Activated T-cell treated with anti-CD3 and anti-CD28 coated beads, Interleukin-2, amount 50 U/mL, for 4 hours (primary cell): ENCODE results near the gene DCXR. TPM values are rescaled to one million over a fixed set of nuclear protein-coding genes. Genes with fewer than 3 reads are reported as not detected.

Experiments used
- ATAC-seq, 2 donors: fragments of 200-7000 bp; cut with Tn5 transposase; one replicate each; pipeline ENCODE4 v1.10.0; 2021
- DNase-seq: peaks from one replicate; pipeline ENCODE4 v3.0.0-alpha.2; 2020
- H3K27me3 Mint-ChIP-seq: one replicate; pipeline ENCODE4 v1.8.0; 2021; ENCODE audit warnings: low read depth, mixed read lengths
- H3K36me3 Mint-ChIP-seq: one replicate; pipeline ENCODE4 v1.8.0; 2022; ENCODE audit warnings: mixed read lengths; ENCODE audit not compliant: insufficient read depth
- H3K4me1 Mint-ChIP-seq: one replicate; pipeline ENCODE4 v1.8.0; 2021; ENCODE audit warnings: low read depth, mixed read lengths
- H3K4me3 Mint-ChIP-seq: one replicate; pipeline ENCODE4 v1.8.0; 2021; ENCODE audit warnings: mild to moderate bottlenecking, moderate library complexity, mixed read lengths
- H3K9me3 Mint-ChIP-seq: one replicate; pipeline ENCODE4 v1.8.0; 2021; ENCODE audit warnings: mixed read lengths
- total RNA-seq, 3 donors: library from RNA; stranded (reverse); gene quantifications; one replicate each; pipeline ENCODE4 v1.2.1, GENCODE V29; 2021

Gene DCXR
- total RNA-seq, 3 donors from 2014 or later = 74.2 to 88.6 (median 76.9) TPM

- Mint-ChIP-seq H3K9me3 (no peaks in the 10 kb centered on the region), H3K4me3 (no peak overlapping the region), H3K27me3 (no peaks in the 10 kb centered on the region), H3K36me3 (no peaks in the 10 kb centered on the region), H3K4me1 (peaks cover 17% of the 10 kb centered on the region)
- ATAC-seq (no peak), DNase-seq (no peak)
Measured at GRCh38 chr17:82020572-82021106, 16.9 kb downstream of the DCXR start.

GRCh38 chr17:82019690-82020571 is 17.6 kb downstream of the DCXR start:
- H3K9me3 Mint-ChIP-seq = no peaks in the 10 kb centered on the region
- H3K4me3 Mint-ChIP-seq = peak overlapping the region; percentile 38
- no peaks in the 10 kb centered on the region for H3K27me3 Mint-ChIP-seq
- peaks cover 17% of the 10 kb centered on the region for H3K4me1 Mint-ChIP-seq
- no peaks in the 10 kb centered on the region for H3K36me3 Mint-ChIP-seq
- no peak for ATAC-seq
- DNase-seq = peak; percentile 58

DNA sequence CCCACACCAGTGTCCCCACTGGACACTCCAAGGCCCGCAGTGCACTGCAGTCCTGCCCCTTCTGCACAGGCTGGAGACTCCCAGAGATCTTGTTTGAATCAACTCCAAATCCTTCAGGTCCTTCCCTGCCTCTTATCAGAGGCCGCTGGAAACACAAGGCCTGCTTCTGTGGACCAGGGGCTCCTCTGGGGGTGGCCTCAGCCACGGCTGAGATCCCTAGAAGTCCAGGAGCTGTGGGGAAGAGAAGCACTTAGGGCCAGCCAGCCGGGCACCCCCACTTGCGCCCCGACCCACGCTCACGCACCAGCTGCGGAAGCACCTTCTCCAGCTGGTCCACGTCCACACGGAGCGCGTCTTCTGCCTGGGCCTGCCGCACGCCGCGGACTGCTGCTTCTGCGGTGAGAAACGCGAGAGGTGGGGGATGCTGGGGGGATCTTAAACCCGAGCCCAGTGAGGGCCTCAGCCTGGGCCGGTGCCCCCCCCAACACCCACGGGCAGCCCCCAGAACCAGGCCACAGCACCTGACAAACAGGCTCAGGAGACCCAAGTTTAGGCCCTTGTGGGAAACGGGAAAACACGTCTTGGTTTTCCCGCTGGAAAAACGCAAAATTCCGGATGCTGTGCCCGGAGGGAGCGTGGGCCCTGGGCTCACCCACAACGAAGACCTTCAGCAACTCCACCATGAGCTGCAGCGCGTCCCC is 18.4 kb downstream of the DCXR start:
- no peak overlapping the region for H3K4me3 Mint-ChIP-seq
- H3K27me3 Mint-ChIP-seq = no peaks in the 10 kb centered on the region
- H3K9me3 Mint-ChIP-seq = no peaks in the 10 kb centered on the region
- ATAC-seq (no peak), DNase-seq (no peak)
- no peaks in the 10 kb centered on the region for H3K36me3 Mint-ChIP-seq
- H3K4me1 Mint-ChIP-seq = peaks cover 15% of the 10 kb centered on the region

- Mint-ChIP-seq H3K4me3 (no peak overlapping the region), H3K4me1 (peaks cover 10% of the 10 kb centered on the region), H3K36me3 (no peaks in the 10 kb centered on the region), H3K27me3 (no peaks in the 10 kb centered on the region), H3K9me3 (no peaks in the 10 kb centered on the region)
- DNase-seq (no peak), ATAC-seq (no peak)
Measured at GRCh38 chr17:82018152-82018988, 19.1 kb downstream of the DCXR start.

DNA sequence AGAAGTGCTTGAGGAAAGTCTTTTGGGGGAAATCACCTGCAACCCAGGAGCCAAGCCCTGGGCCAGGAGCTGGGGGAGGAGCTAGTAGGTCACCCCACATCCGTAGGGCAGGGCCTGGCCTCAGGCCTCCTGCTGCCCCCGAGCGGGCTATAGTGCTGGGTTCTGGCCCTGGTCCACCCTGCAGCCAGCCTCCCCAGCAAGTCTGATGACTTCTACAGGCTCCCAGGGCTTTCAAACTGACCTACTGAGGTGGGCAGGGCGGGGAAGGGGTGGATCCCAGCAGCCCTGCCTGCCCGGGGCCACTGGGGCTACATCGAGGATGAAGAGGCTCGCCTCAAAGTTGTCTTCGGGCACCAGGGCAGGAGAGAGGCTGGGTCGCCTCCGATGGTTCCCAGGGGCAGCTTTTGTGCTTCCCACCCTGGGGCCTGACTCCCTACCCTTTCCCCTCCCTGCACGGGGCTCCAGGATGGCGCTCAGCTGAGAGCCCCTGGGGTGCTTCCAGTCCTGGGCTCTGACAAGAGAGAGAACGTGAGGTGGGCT is 19.8 kb downstream of the DCXR start:
- Mint-ChIP-seq H3K4me3 (no peak overlapping the region), H3K9me3 (no peaks in the 10 kb centered on the region), H3K27me3 (no peaks in the 10 kb centered on the region), H3K4me1 (peaks cover 10% of the 10 kb centered on the region), H3K36me3 (no peaks in the 10 kb centered on the region)
- DNase-seq (no peak), ATAC-seq (no peak)

- Mint-ChIP-seq H3K36me3 (no peaks in the 10 kb centered on the region), H3K9me3 (no peaks in the 10 kb centered on the region), H3K27me3 (no peaks in the 10 kb centered on the region), H3K4me1 (peaks cover 10% of the 10 kb centered on the region), H3K4me3 (no peak overlapping the region)
- ATAC-seq (no peak), DNase-seq (no peak)
Measured at GRCh38 chr17:82016875-82017459, 20.5 kb downstream of the DCXR start.

- H3K4me1 Mint-ChIP-seq = peaks cover 4% of the 10 kb centered on the region
- ATAC-seq = no peak
- no peaks in the 10 kb centered on the region for H3K9me3 Mint-ChIP-seq
- no peaks in the 10 kb centered on the region for H3K36me3 Mint-ChIP-seq
- H3K27me3 Mint-ChIP-seq = no peaks in the 10 kb centered on the region
- no peak for DNase-seq
- no peak overlapping the region for H3K4me3 Mint-ChIP-seq
Measured at GRCh38 chr17:82016061-82016874, 21.2 kb downstream of the DCXR start.

DNA sequence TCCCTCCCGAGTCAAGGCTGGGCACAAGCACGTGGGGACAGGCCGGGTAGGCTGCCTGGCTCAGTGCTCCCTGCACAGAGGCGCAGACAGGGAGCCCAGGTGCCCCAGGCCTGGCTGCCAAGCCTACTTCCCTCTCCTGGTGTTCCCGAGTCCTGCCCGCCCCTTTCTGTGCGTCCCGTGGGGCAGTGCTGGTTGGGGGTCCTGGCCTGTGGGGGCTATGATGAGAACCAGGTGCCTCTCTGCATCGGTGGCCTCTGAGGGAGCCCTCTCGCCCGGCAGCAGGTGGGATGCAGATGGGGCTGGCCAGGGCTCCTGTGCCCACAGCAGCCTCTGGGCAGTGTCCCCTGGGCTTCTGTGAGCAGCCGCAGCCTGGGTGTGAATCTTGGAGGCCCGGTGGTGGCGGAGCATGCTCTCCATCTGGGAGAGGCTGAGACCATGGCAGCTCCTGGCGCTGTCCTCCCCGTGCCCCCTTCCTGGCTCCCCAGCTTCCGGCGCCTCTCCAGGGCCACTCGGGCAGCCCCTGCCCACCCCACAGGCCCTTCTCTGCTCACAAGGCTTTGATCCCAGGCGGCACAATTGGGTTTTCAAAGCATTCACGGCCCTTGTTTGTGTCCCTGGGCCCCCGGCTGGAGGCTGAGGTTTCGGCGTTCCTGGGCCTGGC is 22.1 kb downstream of the DCXR start:
- Mint-ChIP-seq H3K36me3 (no peaks in the 10 kb centered on the region), H3K9me3 (no peaks in the 10 kb centered on the region), H3K4me1 (no peaks in the 10 kb centered on the region), H3K27me3 (no peaks in the 10 kb centered on the region), H3K4me3 (no peak overlapping the region)
- DNase-seq (no peak), ATAC-seq (no peak)

GRCh38 chr17:82014971-82015310 is 22.6 kb downstream of the DCXR start:
- Mint-ChIP-seq H3K4me1 (no peaks in the 10 kb centered on the region), H3K9me3 (no peaks in the 10 kb centered on the region), H3K27me3 (no peaks in the 10 kb centered on the region), H3K36me3 (no peaks in the 10 kb centered on the region), H3K4me3 (no peak overlapping the region)
- ATAC-seq (no peak), DNase-seq (no peak)

- Mint-ChIP-seq H3K27me3 (no peaks in the 10 kb centered on the region), H3K4me3 (no peak overlapping the region), H3K4me1 (no peaks in the 10 kb centered on the region), H3K36me3 (no peaks in the 10 kb centered on the region), H3K9me3 (no peaks in the 10 kb centered on the region)
- ATAC-seq = no peak
- DNase-seq = no peak
Measured at GRCh38 chr17:82014432-82014831, 23.1 kb downstream of the DCXR start.

DNA sequence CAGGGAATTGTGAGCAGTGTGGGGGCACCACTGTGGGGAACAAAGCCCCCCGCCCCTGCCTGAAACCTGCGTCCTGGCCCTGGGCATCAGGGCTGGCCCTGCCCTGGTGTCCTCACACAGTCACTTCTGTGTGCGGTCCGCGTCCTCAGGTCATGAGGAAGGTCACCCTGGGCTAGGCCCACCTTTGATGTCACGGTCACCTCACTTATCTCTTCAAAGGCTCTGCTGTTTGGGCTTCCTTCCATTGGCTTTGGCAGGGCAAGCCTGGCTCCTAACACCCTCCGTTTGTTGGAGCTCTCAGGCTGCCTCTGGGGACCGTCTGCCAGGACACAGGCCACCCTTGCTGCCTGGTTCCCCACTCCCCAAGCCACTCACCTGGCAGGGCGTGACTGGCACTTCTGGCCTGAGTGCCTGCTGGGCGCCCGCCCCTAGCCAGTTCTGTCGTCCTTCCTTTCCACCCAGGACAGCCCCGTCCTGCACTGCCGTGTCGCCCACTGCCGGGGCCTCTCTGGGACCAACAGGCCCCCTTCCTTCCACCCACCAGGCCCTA is 23.6 kb downstream of the DCXR start:
- no peak for DNase-seq
- no peak for ATAC-seq
- H3K27me3 Mint-ChIP-seq = no peaks in the 10 kb centered on the region

DNA sequence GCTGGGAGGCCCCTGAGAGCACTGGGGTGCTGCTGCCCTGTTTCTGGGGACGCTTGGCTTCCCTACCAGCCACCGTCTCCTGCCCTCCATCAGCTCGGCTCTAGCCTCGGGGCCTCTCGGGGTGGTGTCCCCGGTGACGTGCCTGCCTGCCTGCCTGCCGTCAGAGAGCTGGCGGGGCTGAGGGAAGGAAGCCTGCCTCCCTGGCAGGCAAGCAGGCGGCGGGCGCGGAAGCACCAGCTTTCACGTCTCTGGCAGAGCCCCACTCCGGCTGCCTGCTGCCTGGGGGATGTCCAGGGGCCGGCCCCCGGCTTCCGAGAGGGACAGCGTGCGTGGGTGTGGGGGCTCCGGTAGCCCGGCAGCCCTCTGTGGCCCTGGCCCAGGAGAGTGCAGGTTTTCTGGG is 24.2 kb downstream of the DCXR start:
- DNase-seq (no peak), ATAC-seq (no peak)
- Mint-ChIP-seq H3K4me1 (no peaks in the 10 kb centered on the region), H3K27me3 (no peaks in the 10 kb centered on the region), H3K4me3 (no peak overlapping the region), H3K36me3 (no peaks in the 10 kb centered on the region), H3K9me3 (no peaks in the 10 kb centered on the region)

More for the DNA sequence above, 23.6 kb downstream of the DCXR start:
- Mint-ChIP-seq H3K4me3 (no peak overlapping the region), H3K9me3 (no peaks in the 10 kb centered on the region), H3K4me1 (no peaks in the 10 kb centered on the region), H3K36me3 (no peaks in the 10 kb centered on the region)
